Muscle of back (tissue), 13 donors: Measurements from ENCODE around the gene OR51G2. TPM values are rescaled to one million over a fixed set of nuclear protein-coding genes. Genes with fewer than 3 reads are reported as not detected.
A peak's percentile ranks its signal among the peaks of the same experiment; 100 is the strongest.
"Not testable (repeated sequence)": the region's sequence is repeated elsewhere in the genome, so short reads cannot be mapped to it uniquely, and the experiment has no call there.

ENCODE experiments used
- DNase-seq, 3 donors: peaks; one replicate each; pipeline versions ENCODE4 v3.0.0 to v3.0.0-alpha.2; 2013
- long read RNA-seq, 9 donors: transcript quantifications; one replicate each; lab custom pipeline, GENCODE V29; 2026
- polyA plus RNA-seq, 10 donors: library from polyadenylated mRNA; unstranded; fragments of 120-200 nt; gene quantifications; one replicate each; pipeline ENCODE4 v1.2.1, GENCODE V29; 2013; ENCODE audit not compliant: insufficient read length in 10 of 10

OR51G2 gene
- polyA plus RNA-seq: not detected
- long read RNA-seq, donor 1: 0 reads
- long read RNA-seq, donor 2: 0 reads
- long read RNA-seq, donor 3: 0 reads
- long read RNA-seq, donor 4: 0 reads
- long read RNA-seq, donor 5: 0 reads
- long read RNA-seq, donor 6: 0 reads
- long read RNA-seq, donor 7: 0 reads
- long read RNA-seq, donor 8: 0 reads
- long read RNA-seq, donor 9: 0 reads

- DNase-seq: no peak
These were observed at the start of gene OR51G2 for GRCh38 chr11:4919250-4919649. TSS of gene OR51G2 (minus strand) at chr11:4919350. CDS start at chr11:4915663, 3,687 bp downstream.

GRCh38 chr11:4962816-4963215 lies 43.7 kb upstream of the OR51G2 start:
- DNase-seq: peak; percentile 14 to 62 (median 48)

- DNase-seq: no peak
These were observed 41.7 kb upstream of the OR51G2 start for GRCh38 chr11:4960877-4961276.

GRCh38 chr11:4957396-4957795 lies 38.2 kb upstream of the OR51G2 start:
- DNase-seq: no peak

GRCh38 chr11:4955613-4956012 lies 36.5 kb upstream of the OR51G2 start, which contains the start of gene OR51A2:
TSS of gene OR51A2 (minus strand) at chr11:4955713. CDS start at chr11:4955713, 0 bp downstream.
- not testable (repeated sequence) for DNase-seq

GRCh38 chr11:4947505-4947904 lies 28.4 kb upstream of the OR51G2 start, which contains the start of gene OR51A4:
TSS of gene OR51A4 (minus strand) at chr11:4947605. CDS start at chr11:4947100, 505 bp downstream.
- no peak for DNase-seq

GRCh38 chr11:4936745-4937144 lies 17.6 kb upstream of the OR51G2 start:
- DNase-seq: no peak

GRCh38 chr11:4932751-4933150 lies 13.6 kb upstream of the OR51G2 start:
- DNase-seq: no peak

GRCh38 chr11:4926608-4927007 lies 7.5 kb upstream of the OR51G2 start:
- no peak for DNase-seq

- no peak for DNase-seq
These were observed 5.1 kb upstream of the OR51G2 start, which contains the start of gene OR51G1 for GRCh38 chr11:4924239-4924638. TSS of gene OR51G1 (minus strand) at chr11:4924339. CDS start at chr11:4924339, 0 bp downstream.

GRCh38 chr11:4922304-4922703 lies 3.2 kb upstream of the OR51G2 start:
- no peak for DNase-seq

GRCh38 chr11:4921796-4922195 lies 2.6 kb upstream of the OR51G2 start:
- no peak for DNase-seq

GRCh38 chr11:4916581-4916980 lies 2.6 kb downstream of the OR51G2 start:
- DNase-seq: no peak

- DNase-seq: no peak
These were observed 15.7 kb downstream of the OR51G2 start, which contains the start of gene OR51A7 for GRCh38 chr11:4903484-4903883. TSS of gene OR51A7 (plus strand) at chr11:4903783. CDS start at chr11:4907370, 3,587 bp downstream.

GRCh38 chr11:4891996-4892640 lies 27.0 kb downstream of the OR51G2 start:
- peak in 2 of 3 donors; percentile 40 to 80 for DNase-seq

GRCh38 chr11:4890279-4890678 lies 28.9 kb downstream of the OR51G2 start:
- DNase-seq: no peak

GRCh38 chr11:4887591-4887990 lies 31.6 kb downstream of the OR51G2 start:
- DNase-seq: no peak

- no peak for DNase-seq
These were observed 33.0 kb downstream of the OR51G2 start for GRCh38 chr11:4886186-4886585.

GRCh38 chr11:4884361-4884760 lies 34.8 kb downstream of the OR51G2 start:
- peak in 2 of 3 donors; percentile 27 to 51 for DNase-seq

GRCh38 chr11:4882543-4882942 lies 36.6 kb downstream of the OR51G2 start:
- no peak for DNase-seq

- DNase-seq: peak in 2 of 3 donors; percentile 7 to 37
These were observed 37.2 kb downstream of the OR51G2 start, which contains the start of gene OR51T1 for GRCh38 chr11:4881860-4882500. TSS of gene OR51T1 (plus strand) at chr11:4881900. CDS start at chr11:4881900, 0 bp downstream.

- no peak for DNase-seq
These were observed 38.0 kb downstream of the OR51G2 start for GRCh38 chr11:4881188-4881587.

GRCh38 chr11:4865855-4866254 lies 53.3 kb downstream of the OR51G2 start:
- no peak for DNase-seq
